MCF 10A (cell line): ENCODE results near the gene HSDL2. TPM values are rescaled to one million over a fixed set of nuclear protein-coding genes. Genes with fewer than 3 reads are reported as not detected.
A peak's percentile ranks its signal among the peaks of the same experiment; 100 is the strongest.

Experiments
- BruUV-seq: library from RNA; stranded (reverse); fragments of 400-500 nt; replicated peaks from 2 replicates; lab custom pipeline; 2021; lab: Mats Ljungman, UMichigan
- CTCF ChIA-PET: fragments of 300-600 bp; sonication (Branson Sonifier 250); formaldehyde crosslinking; extraction: SDS; loops from one replicate; lab custom pipeline; 2021; ENCODE audit warnings: antibody characterized with exemption, inconsistent platforms; lab: Yijun Ruan, JAX
- POLR2A ChIA-PET: fragments of 300-600, 350-650 bp; sonication (Branson Sonifier 250); formaldehyde crosslinking; extraction: SDS; loops from one replicate; lab custom pipeline; 2020; ENCODE audit warnings: antibody characterized with exemption, inconsistent platforms; lab: Yijun Ruan, JAX
- DNase-seq: peaks from one replicate; pipeline ENCODE4 v3.0.0-alpha.2; 2018; ENCODE audit not compliant: unreplicated experiment
- H3K27ac Mint-ChIP-seq: one replicate; pipeline ENCODE4 v1.8.0; 2022; ENCODE audit warnings: mild to moderate bottlenecking, low read depth, mixed read lengths; ENCODE audit not compliant: unreplicated experiment
- H3K27me3 Mint-ChIP-seq: one replicate; pipeline ENCODE4 v1.8.0; 2022; ENCODE audit warnings: mixed read lengths; ENCODE audit not compliant: insufficient read depth, unreplicated experiment
- H3K36me3 Mint-ChIP-seq: one replicate; pipeline ENCODE4 v1.8.0; 2022; ENCODE audit warnings: mild to moderate bottlenecking, moderate library complexity, mixed read lengths; ENCODE audit not compliant: insufficient read depth, unreplicated experiment
- H3K4me1 Mint-ChIP-seq: one replicate; pipeline ENCODE4 v1.8.0; 2022; ENCODE audit warnings: mixed read lengths; ENCODE audit not compliant: insufficient read depth, unreplicated experiment
- H3K4me3 Mint-ChIP-seq: one replicate; pipeline ENCODE4 v1.8.0; 2022; ENCODE audit warnings: mild to moderate bottlenecking, moderate library complexity, mixed read lengths; ENCODE audit not compliant: unreplicated experiment
- H3K9me3 Mint-ChIP-seq: one replicate; pipeline ENCODE4 v1.8.0; 2022; ENCODE audit warnings: mixed read lengths; ENCODE audit not compliant: unreplicated experiment
- CTCF ChIP-seq: fragments of 200-600 bp; IDR thresholded peaks from one replicate; pipeline ENCODE4 v1.8.0; 2022; ENCODE audit warnings: antibody characterized with exemption, mild to moderate bottlenecking; ENCODE audit not compliant: unreplicated experiment
- intact Hi-C: fragments of 100-400 bp; cut with micrococcal nuclease; formaldehyde crosslinking; loops from 2 replicates; pipeline ENCODE4 v1.14.1; 2022
- total RNA-seq: library from RNA; stranded (reverse); gene quantifications from 2 replicates; pipeline ENCODE4 v1.2.3, GENCODE V29; 2022

Gene HSDL2
- total RNA-seq, 1 experiment from 2014 or later: 26.7 TPM

- intact Hi-C loops: loop anchor here (10.0 kb wide), 1 partner anchor 379 kb away; no protein-coding TSS in a partner anchor
- H3K9me3 Mint-ChIP-seq: no peaks in the 10 kb centered on the region
- no peak overlapping the region for H3K27ac Mint-ChIP-seq
- H3K27me3 Mint-ChIP-seq: no peaks in the 10 kb centered on the region
- peaks cover 14% of the 10 kb centered on the region for H3K4me1 Mint-ChIP-seq
- peaks cover 10% of the 10 kb centered on the region for H3K36me3 Mint-ChIP-seq
- TF ChIP-seq CTCF: no peak
- H3K4me3 Mint-ChIP-seq: no peak overlapping the region
- ChIA-PET CTCF (interaction anchor here (0.6 to 2.7 kb wide), 2 partner anchors 265 to 1518 kb away, joined by 3 to 17 read pairs; no protein-coding TSS in a partner anchor), POLR2A (interaction anchor here (0.7 kb wide), 1 partner anchor 9 kb away, joined by 4 read pairs; no protein-coding TSS in a partner anchor)
- no TSS peak for BruUV-seq
- DNase-seq: no peak
Observed at GRCh38 chr9:112446080-112446479, 66.2 kb downstream of the HSDL2 start.

- no peaks in the 10 kb centered on the region for H3K9me3 Mint-ChIP-seq
- no peak for TF ChIP-seq CTCF
- intact Hi-C loops: loop anchor here (10.0 kb wide), 1 partner anchor 378 kb away; no protein-coding TSS in a partner anchor
- ChIA-PET CTCF (interaction anchor here (0.6 to 2.7 kb wide), 4 partner anchors 265 to 1518 kb away, joined by 3 to 17 read pairs (median 3); no protein-coding TSS in a partner anchor), POLR2A (interaction anchor here (0.7 to 2.1 kb wide), 2 partner anchors 8 kb away, joined by 4 to 6 read pairs; no protein-coding TSS in a partner anchor)
- H3K4me3 Mint-ChIP-seq: no peak overlapping the region
- H3K4me1 Mint-ChIP-seq: peaks cover 14% of the 10 kb centered on the region
- peaks cover 10% of the 10 kb centered on the region for H3K36me3 Mint-ChIP-seq
- DNase-seq: no peak
- no TSS peak for BruUV-seq
- no peaks in the 10 kb centered on the region for H3K27me3 Mint-ChIP-seq
- no peak overlapping the region for H3K27ac Mint-ChIP-seq
Observed at GRCh38 chr9:112446526-112446925, 66.6 kb downstream of the HSDL2 start.

- no peak overlapping the region for H3K4me3 Mint-ChIP-seq
- intact Hi-C loops: loop anchor here (10.0 kb wide), 1 partner anchor 377 kb away; no protein-coding TSS in a partner anchor
- DNase-seq: no peak
- no peaks in the 10 kb centered on the region for H3K9me3 Mint-ChIP-seq
- H3K36me3 Mint-ChIP-seq: peaks cover 5% of the 10 kb centered on the region
- no peak for TF ChIP-seq CTCF
- peaks cover 14% of the 10 kb centered on the region for H3K4me1 Mint-ChIP-seq
- CTCF ChIA-PET: interaction anchor here (0.6 to 1.5 kb wide), 2 partner anchors 264 to 270 kb away, joined by 3 read pairs; no protein-coding TSS in a partner anchor
- POLR2A ChIA-PET: interaction anchor here (0.6 to 2.1 kb wide), 2 partner anchors 9 to 346 kb away, joined by 3 to 6 read pairs; no protein-coding TSS in a partner anchor
- H3K27me3 Mint-ChIP-seq: no peaks in the 10 kb centered on the region
- no TSS peak for BruUV-seq
- peak overlapping the region; percentile 79 for H3K27ac Mint-ChIP-seq
Observed at GRCh38 chr9:112447283-112447761, 67.4 kb downstream of the HSDL2 start.

GRCh38 chr9:112462855-112463254 lies 82.9 kb downstream of the HSDL2 start:
- DNase-seq: no peak
- no peak overlapping the region for H3K4me3 Mint-ChIP-seq
- intact Hi-C loops: no loop called here
- H3K36me3 Mint-ChIP-seq: peaks cover 56% of the 10 kb centered on the region
- ChIA-PET CTCF (interaction anchor here (0.5 to 1.0 kb wide), 3 partner anchors 29 to 77 kb away, joined by 3 to 4 read pairs (median 3); no protein-coding TSS in a partner anchor), POLR2A (interaction anchor here (0.7 kb wide), 1 partner anchor 704 kb away, joined by 3 read pairs; no protein-coding TSS in a partner anchor)
- no peak overlapping the region for H3K27ac Mint-ChIP-seq
- no peak for TF ChIP-seq CTCF
- H3K4me1 Mint-ChIP-seq: no peaks in the 10 kb centered on the region
- BruUV-seq: no TSS peak
- peaks cover 7% of the 10 kb centered on the region for H3K9me3 Mint-ChIP-seq
- H3K27me3 Mint-ChIP-seq: no peaks in the 10 kb centered on the region
